Lung microvascular endothelial cell (primary cell): ENCODE data around the gene PLCH1. TPM values are rescaled to one million over a fixed set of nuclear protein-coding genes. Genes with fewer than 3 reads are reported as not detected.
"Not testable (repeated sequence)": the region's sequence is repeated elsewhere in the genome, so short reads cannot be mapped to it uniquely, and the experiment has no call there.

Experiments used
- DNase-seq, 2 donors: peaks; one replicate each; pipeline versions ENCODE4 v3.0.0 to v3.0.0-alpha.2; 2010; ENCODE audit warnings: low read depth in 2 of 2
- total RNA-seq: library from RNA; depleted of rRNA; stranded (reverse); fragments of >200 nt; gene quantifications from 2 replicates; pipeline ENCODE4 v1.2.1, GENCODE V29; 2014

Gene PLCH1
- total RNA-seq, 1 donor from 2014 or later: not detected

DNA sequence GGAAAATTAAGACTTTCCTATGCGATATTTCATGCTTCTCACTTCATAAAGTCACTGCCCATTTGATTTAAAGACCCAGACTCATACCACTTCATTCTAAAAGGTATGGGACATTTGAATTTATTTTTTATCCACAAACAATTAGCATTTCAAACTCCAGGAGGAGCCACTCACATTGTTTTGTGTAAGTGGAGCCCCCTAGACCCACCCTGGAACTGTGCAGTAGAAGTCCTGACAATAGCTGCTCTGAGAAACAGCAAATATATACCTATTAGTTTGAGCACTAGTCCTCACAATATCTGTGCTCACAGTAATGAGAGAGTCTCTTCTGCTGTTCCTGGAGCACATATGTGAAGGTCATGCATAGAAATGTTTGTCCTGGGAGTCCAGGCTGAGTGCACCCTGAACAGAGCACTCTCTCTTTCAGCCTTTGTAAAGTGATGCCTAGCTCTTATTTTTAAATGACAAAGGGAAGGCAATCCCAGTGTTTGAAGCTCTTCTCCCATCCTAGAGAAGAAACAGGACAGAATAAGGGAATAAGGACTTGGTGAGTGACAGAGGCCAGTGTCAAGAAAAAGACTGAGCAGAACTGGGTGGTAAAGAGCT, 323.9 kb downstream of the PLCH1 start:
- DNase-seq: no peak

DNA sequence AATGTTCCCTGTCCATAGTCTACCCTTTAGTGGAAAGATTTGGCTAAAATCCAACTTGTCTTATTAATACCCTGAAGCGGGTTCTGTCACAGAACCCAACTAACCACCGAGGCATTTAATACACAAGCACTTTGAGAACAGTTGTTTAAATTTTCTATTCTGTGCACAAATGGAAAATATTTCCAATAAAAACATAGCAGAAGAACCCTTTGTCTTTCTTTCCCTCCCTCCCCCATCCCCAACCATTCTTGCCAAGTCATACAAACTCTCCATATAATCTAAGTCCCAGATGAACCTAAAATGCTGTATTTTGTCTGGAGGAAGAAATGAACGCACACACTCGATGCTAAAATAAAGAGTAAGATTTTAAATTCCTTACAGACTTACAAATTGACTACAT, 324.5 kb downstream of the PLCH1 start:
- DNase-seq: no peak

DNA sequence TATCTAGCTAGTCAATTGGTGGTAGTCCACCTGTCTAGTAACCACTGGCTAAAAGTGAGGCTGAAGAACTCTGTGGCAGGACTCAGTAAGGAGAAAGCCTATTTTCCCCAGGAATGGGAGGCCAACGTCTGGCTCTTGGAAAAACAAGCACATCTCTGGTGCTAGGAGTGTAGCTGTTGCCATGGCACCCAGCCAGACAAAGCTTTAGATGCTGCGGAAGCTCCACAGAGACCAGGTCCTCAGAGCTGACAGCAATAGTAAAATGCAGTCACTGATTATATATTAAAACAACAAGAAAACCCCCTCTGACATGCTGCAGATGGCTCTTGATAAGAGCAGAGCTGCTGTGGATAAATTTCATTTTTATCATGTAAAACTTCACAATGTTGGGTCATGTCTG, 326.5 kb downstream of the PLCH1 start:
- no peak for DNase-seq

DNA sequence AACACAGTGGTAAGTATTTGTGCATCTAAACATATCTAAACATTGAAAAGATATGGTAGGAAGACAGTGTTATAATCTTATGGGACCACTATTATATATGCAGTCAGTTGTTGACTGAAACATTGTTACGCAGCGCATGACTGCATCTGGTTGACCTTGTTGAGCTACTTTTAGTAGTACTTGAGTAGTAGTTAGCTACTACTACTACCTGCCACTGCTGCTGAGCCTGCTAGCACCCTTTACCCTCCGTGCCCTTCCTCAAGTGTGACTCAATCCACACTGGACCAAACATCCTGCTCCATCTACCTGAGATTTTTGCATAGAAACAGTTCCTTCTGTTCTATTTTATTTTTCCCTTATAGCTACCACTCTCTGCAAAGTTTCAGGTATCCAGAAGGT, 327.8 kb downstream of the PLCH1 start:
- no peak for DNase-seq

DNA sequence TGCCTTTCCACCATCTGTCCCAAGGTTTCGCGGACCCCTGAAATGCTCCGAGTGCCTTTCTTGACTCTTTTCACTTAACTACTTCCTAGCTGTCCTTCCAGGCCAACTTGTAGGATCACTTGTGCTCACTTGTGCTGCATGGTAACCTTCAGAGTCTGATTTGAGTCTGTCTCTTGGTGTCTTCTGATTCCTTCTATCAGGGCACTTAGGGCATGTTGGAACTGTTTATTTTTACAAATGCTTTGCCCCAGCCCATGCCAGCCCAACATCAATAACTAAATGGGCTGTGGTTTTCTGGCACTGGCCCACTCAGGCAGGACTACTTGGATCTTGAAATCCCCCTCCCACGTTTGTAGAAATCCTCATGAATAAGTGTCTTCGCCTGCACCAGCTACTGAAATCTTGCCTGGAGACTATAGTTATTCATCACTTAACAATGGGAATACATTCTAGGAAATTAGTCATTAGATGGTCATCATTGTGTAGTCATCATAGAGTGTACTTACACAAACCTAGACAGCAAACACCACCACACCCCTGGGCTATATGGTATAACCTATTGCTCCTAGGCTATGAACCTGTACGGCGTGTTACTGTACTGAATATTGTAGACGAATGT, 328.3 kb downstream of the PLCH1 start:
- peak in 1 of 2 donors; percentile 1 for DNase-seq

DNA sequence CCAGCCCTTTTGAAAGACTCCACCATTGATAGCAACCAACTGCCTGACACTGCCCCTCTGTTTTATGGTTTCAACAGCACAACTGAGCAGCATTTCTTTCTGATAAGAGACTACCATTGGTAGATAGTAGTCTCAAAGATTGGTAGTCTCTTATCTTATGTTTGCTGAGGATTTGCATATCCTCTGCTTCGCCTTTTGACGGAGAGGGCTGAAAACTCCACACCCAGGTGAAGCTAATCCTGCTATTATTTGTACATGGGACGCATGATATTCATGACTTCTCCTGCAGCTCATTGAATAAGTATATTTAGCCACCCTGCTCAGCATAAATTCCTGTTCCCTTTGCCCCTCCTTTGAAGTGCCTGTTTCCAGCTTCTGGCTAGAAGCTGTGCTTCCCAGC, 332.0 kb downstream of the PLCH1 start:
- DNase-seq: no peak

DNA sequence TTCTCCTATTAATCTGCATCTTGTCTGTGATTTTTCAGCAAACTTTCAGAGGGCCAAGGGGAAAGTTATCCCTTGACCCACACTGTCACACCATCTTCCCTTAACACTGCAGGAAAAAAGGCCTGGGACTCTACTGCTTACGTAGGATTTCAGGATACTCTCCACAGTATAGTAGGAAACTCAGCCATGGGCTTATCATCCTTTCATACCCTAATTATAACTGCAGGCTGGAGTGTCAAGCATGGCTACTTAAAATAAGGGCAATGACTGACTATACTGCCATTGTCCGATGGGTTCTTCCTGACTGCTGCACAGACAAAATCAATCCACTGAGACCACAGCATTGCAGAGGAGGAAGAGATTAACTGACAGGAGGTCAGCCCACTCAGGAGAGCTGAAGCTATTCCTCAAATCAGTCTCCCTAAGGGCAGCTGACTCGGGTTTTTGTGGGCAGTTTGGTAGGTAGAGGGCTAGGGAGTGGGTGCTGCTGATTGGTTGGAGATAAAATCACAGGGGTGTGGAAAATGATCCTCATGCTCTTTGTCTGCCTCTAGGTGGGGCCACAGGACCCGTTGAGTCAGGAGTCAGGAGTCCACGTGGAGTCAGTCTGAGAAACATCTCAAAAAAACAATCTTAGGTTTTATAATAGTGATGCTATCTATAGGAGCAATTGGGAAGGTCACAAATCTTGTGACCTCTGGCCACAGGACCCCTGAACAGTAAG, 333.2 kb downstream of the PLCH1 start:
- no peak for DNase-seq

DNA sequence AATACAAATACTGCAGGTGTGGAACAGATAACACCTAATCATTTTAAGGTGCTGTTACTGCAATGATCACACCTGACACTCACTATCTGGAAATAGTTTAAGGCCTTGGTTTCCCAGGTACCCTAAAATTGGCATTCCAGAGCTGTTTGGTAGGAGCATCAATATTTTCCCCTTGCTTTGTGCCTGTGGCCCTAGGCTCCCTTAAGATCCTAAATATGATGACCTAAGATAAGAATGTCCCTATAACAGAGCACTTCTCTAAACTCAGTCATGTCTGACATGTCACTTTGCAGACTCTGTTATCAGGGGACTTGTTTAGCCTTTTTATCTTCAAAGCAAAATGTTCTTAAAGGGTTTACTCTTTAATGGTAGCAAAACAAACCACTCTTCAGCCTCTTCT, 335.5 kb downstream of the PLCH1 start:
- no peak for DNase-seq

DNA sequence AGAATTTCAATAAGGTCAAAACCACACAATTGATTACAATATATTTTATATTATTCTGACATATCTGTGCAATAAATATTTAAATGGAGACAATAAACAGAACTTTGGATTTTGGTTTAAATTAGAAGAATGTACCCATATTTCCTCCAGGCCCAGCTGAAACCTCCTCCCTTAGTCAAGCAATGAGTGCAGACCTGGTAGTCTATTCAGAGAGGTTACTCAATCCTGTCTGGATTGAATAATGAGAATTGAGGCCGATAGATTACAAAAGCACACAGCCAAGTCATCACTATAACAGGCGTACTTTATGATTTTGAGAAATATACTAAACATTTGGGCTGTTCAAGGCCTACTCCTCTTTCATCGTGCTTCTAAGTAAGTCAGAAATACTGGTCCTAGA, 336.9 kb downstream of the PLCH1 start:
- DNase-seq: no peak

DNA sequence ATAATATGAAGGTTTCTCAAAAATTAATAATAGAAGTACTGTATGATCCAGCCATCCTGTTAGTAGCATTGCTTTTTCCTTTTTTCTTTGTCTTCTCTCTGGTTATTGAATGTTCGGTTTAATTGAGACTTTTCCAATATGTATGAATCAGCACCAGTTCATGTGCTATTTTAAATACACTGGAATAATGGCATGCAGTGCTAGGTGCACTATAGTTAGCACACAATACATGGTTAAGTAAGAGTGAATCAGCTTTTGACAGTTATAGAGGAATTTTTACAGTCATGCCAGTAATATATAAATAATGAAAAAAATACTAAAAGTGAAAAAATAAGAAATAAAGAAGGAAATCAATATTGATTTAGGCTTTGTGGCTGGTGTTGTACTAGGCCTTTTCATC, 337.5 kb downstream of the PLCH1 start:
- no peak for DNase-seq

DNA sequence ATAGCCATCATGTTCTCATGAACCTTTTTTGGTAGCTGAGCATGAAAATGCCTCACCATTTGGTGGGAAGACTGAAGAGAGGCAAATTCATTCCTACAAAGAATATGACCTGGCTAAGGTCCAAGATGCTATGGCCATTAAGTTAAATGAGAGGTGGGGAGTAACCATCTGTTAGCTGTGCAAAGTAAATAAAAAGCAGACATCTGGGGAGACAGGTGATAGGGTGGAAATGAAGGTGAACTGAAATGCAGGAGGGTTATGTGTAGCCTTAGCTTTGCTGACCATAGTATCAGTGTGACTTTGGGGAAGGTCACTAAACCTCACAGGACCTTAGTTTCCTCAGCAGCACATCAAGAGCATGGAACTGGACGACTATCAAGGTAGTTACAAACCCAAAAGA, 340.4 kb downstream of the PLCH1 start:
- DNase-seq: no peak

DNA sequence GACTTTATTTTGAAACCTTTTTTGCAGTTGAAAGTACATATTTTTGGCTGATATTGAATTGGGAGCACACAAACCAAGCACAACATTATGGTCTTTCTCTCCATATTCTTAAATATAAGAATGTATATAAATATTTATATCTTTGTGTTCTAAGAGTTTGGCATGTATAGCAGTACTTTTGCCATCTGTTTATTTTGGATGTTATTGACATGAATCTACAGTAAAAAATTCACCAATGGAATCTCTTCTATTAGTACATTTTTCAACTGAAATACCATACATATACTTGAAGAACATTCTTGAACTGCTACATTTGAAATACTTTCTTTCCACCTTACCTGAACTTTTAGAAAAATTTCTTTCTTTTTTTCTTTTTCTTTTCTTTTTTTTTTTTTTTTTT, 342.2 kb downstream of the PLCH1 start:
- no peak for DNase-seq

DNA sequence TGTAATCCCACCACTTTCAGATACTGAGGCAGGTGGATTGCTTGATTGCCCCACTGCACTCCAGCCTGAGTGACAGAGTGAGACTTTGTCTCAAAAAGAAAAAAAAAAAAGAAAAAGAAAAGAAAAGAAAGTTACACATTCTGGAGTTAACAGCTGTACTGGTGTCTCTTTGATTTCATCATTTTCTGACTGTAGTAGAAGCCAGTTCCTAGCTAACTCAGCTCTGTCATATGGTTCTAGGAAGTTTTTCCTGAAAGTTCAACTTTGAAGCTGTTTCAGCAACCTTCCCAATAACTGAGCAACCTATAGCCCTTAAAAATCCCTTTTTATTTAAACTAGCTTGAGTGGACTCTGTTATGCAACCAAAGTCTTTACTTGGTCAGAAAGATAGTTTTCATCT, 346.8 kb downstream of the PLCH1 start:
- no peak for DNase-seq

DNA sequence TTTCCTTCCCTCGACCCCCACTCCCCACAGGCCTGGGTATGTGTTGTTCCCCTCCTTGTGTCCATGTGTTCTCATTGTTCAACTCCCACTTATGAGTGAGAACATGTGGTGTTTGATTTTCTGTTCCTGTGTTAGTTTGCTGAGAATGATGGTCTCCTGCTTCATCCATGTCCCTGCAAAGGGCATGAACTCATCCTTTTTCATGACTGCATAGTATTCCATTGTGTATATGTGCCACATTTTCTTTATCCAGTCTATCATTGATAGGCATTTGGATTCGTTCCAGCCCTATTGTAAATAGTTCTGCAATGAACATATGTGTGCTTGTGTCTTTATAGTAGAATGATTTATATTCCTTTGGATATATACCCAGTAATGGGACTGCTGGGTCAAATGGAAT, 350.0 kb downstream of the PLCH1 start:
- not testable (repeated sequence) for DNase-seq

DNA sequence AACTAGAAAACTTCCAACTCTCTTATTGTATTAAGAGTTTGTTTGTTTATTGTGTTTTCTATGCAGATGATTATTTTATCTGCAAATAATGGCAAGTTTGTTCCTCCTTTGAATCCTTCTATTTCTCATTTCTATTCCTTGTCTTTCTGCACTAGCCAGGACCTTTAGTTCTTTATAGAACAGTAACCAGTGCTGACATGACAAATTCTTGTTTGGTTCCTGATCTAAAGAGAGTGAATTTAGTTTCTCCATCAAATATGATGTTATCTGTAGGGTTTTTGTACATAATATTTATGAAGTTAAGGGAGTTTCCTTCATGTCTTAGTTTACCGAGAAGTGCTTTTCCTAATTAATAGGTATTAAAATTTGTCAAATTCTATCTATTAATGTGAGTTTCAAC, 350.6 kb downstream of the PLCH1 start:
- no peak for DNase-seq

DNA sequence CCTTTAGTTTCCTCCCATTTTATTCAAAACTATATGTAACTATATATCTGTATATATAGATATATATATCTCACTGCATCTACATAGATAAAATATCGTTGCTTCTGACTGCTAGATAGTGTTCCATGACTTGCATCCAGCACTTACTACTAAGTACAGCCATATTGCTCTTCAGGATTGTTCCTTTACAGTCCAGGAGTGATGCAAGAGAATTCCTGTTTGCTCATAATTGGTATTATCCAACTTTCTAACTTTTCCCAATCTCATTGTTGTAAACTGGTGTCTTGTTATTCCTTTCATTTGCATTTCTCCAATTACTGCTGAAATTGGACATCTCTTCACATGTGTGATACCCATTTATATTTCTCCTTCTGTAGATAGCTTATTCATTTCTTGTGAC, 351.6 kb downstream of the PLCH1 start:
- DNase-seq: no peak

DNA sequence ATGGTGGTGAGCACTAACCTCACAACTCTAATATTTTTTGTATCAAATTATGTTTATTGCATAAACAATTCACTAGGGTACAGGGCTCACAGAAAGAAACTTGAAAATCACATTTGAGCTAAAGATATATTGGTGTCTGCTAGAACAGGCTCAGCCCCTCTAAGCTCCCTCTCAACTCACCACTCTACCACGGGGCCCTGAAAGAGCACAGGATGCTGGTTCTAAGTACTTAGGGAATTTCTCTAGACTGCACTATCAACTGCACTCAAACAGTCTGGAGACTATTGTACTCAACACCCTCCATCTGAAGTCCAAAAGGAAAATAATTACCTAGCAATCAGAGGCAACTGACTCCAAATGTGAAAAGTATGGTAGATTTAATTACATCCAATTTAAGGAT, 352.7 kb downstream of the PLCH1 start:
- DNase-seq: no peak

DNA sequence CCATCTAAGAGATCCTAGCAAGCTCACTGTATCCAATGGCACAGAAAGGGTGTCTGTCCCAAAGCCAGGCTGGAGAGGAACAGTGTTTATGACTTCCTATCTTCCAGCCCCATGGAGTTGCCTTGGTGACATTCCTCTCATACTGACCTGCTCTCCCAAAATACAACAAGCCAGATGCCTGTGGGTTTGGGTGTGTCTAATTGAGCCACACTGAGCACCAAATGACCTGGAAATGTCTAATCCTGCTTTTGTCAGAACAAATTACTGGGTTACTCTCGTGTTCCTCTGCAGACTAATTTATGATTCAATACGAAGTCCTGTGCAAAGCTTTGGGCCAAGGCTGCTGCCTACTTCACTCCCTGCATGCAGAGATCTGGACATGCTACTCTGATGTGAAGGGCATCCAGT, 353.3 kb downstream of the PLCH1 start:
- DNase-seq: no peak

DNA sequence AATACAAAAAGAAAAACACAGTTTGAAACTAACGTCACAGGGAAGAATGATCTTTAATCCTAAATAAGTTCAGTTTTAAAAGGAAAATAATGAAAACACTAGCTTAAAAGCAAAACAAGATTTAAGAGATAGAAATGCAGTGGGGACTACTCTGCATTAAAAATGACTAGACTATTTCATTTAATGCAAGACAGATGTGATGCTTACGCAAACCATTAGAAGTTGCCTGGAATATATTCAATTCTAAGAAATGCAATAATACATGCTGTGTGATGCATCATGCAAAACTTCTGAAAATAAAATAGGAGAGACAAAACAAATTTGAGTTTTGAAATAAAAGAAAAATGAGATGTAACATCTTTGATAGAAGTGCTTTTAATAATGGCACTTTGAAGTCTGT, 353.8 kb downstream of the PLCH1 start:
- DNase-seq: no peak

DNA sequence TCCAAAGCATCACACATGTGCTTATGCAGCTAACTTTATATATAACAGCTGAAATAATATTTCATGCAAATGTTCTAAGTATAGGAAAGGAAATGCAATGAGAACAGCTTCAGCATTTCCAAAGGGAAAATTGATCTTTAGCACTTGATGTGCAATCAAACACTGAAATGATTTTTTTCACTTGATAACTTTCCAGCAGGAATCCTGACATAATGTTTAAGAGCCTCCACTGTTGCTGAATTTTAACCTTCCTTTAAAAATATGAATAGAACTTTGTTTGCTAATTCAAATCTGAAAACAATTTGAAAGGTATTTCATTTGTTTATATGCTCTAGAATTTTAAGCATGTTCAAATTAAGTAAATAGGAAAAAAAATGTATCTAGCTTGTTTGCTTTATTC, 354.5 kb downstream of the PLCH1 start:
- no peak for DNase-seq

DNA sequence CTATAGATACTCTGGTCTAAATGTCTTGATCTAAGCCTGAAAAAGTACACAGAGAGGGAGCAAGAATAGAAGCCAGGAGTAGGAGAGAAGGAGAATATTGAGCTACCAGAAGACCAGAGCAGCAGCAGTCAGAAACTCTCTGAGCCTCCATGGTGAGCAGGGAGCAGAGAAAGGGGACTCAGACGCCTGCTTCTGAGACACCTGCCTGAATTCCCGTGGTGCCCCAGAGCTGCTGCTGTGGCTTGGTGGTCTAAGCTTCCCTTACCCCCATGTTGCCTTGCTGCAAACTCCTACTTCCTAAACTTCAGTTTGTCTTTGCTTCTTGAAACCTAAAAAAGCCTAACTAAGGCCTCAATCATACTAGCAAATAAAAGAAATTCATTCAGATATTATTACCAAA, 356.5 kb downstream of the PLCH1 start:
- no peak for DNase-seq

DNA sequence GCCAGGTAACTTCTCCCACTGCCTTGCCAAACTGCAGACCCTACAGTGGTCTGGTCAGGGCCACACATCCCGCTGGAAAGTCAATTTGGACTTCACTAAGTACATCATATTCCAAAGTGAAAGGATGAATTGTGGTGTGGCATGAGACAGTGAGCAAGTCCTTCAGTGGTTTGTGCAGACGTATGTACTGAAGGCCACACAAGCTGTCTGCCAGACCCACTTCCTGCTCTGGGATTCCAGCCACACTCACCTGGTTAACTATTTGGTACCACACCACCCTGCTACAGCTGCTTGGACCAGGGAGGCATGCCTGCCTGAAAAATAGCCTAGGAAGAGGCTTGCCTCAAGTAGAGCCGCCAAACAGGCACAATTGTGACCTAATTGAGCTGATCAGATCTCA, 357.3 kb downstream of the PLCH1 start:
- no peak for DNase-seq

DNA sequence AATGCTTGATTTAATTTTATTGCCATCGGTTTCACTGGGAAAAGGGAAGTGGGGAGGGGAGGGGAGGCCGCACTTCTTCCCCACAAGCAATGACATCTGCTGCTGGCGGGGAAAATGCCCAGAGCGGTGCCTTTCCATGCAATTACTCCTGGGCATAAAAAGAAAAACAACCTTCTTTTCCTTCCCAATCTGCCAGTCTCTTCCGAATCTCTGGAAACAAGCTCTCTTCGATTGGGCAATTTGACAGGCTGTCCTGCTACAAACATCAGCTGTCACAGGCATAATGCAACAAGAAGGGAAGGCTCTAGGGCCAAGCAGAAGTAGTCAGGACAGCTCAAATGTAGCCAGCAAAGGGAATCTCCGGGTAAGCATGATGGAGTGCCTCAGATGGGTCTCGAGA, 358.0 kb downstream of the PLCH1 start:
- DNase-seq: no peak
